Measurements from ENCODE around the gene OR8U1.

DNA sequence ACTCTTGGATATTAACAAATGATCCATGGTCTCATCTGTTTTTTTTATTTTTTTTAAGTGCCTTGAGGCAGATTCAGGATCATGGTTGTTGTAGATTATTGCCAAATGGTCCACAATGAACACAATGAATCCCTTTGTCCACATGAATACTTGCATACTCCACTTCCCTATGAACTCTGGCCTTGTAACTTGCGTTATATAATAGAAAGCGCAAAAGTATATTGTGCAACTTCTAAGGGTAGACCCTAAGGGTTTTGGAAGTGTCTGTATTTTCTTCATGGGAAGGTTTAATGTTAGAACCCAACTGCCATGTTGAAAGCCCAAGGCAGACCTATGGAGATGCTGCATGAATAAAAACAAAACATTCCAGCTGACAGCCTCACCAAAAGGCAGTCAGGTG lies 29.0 kb downstream of the OR8U1 start:
- TF ChIP-seq, protein P1, sequence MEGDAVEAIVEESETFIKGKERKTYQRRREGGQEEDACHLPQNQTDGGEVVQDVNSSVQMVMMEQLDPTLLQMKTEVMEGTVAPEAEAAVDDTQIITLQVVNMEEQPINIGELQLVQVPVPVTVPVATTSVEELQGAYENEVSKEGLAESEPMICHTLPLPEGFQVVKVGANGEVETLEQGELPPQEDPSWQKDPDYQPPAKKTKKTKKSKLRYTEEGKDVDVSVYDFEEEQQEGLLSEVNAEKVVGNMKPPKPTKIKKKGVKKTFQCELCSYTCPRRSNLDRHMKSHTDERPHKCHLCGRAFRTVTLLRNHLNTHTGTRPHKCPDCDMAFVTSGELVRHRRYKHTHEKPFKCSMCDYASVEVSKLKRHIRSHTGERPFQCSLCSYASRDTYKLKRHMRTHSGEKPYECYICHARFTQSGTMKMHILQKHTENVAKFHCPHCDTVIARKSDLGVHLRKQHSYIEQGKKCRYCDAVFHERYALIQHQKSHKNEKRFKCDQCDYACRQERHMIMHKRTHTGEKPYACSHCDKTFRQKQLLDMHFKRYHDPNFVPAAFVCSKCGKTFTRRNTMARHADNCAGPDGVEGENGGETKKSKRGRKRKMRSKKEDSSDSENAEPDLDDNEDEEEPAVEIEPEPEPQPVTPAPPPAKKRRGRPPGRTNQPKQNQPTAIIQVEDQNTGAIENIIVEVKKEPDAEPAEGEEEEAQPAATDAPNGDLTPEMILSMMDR (conservative IDR thresholded peaks at IDR 0.05; ENCODE audit: low read depth in 2 of 2), result no peak
- no peak for TF ChIP-seq EZH2phosphoT487 (IDR thresholded peaks at IDR 0.05; ENCODE audit: unreplicated experiment)
- TF ChIP-seq, protein P2, sequence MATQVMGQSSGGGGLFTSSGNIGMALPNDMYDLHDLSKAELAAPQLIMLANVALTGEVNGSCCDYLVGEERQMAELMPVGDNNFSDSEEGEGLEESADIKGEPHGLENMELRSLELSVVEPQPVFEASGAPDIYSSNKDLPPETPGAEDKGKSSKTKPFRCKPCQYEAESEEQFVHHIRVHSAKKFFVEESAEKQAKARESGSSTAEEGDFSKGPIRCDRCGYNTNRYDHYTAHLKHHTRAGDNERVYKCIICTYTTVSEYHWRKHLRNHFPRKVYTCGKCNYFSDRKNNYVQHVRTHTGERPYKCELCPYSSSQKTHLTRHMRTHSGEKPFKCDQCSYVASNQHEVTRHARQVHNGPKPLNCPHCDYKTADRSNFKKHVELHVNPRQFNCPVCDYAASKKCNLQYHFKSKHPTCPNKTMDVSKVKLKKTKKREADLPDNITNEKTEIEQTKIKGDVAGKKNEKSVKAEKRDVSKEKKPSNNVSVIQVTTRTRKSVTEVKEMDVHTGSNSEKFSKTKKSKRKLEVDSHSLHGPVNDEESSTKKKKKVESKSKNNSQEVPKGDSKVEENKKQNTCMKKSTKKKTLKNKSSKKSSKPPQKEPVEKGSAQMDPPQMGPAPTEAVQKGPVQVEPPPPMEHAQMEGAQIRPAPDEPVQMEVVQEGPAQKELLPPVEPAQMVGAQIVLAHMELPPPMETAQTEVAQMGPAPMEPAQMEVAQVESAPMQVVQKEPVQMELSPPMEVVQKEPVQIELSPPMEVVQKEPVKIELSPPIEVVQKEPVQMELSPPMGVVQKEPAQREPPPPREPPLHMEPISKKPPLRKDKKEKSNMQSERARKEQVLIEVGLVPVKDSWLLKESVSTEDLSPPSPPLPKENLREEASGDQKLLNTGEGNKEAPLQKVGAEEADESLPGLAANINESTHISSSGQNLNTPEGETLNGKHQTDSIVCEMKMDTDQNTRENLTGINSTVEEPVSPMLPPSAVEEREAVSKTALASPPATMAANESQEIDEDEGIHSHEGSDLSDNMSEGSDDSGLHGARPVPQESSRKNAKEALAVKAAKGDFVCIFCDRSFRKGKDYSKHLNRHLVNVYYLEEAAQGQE (IDR thresholded peaks at IDR 0.05; ENCODE audit: unreplicated experiment), result no peak

Measured in GM23338 (cell line).